ENCODE results near the gene CSNK1E.
A peak's percentile ranks its signal among the peaks of the same experiment; 100 is the strongest.
"Not testable (repeated sequence)": the region's sequence is repeated elsewhere in the genome, so short reads cannot be mapped to it uniquely, and the experiment has no call there.

Gene CSNK1E

DNA sequence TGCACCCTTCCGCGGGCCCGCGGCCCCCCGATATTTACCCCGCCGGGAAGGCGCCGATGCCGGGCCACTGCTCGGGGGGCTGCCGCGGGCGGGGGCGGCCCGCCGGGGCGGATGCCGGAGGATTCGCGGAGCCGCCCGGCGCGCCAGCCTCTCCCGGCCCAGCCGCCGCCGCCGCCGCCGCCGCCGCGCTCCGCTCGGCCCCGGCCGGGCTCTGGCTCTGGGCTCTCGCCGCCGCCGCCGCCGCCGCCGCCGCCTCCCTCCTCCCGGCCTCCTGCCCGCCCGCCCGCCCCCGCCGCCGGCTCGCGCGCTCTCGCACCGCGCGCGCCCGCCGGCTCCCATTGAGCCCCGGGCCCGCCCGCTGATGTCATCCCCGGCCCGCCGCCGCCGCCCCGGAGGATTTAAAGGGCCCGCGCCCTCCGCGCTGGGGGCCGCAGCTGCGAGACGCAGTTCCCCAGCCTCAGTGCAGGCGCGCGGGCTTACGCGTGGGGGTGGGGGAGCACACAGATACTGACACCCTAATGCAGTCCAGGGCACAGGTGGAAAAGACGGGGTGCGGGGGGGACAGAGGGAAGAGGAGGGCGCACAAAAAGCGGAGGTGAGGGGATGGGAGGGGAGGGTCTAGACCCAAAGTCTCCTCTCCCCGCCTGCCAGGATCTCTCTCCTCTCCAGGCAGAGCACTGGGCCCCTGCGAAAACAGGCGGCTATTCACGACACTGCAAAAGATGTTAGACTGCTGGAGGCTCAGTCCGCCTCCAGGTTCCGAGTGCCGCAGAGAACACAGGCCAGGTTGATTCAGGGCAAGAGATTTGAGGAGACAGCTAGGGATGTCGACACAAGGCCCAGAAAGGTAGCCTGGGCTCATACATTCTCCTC lies at the start of gene CSNK1E:
TSS of gene CSNK1E (minus strand) at position 312 of the 873 bp plus-strand sequence. CDS start 3,276 bp downstream, outside the sequence.
- peak in 1 of 3 donors; percentile 20 for DNase-seq (ENCODE audit: low read depth in 3 of 3)

- DNase-seq (ENCODE audit: low read depth in 3 of 3): not testable (repeated sequence)
These were observed 48.6 kb upstream of the CSNK1E start for GRCh38 chr22:38365829-38366228.

- not testable (repeated sequence) for DNase-seq (ENCODE audit: low read depth in 3 of 3)
These were observed 47.9 kb upstream of the CSNK1E start for GRCh38 chr22:38365174-38365573.

DNA sequence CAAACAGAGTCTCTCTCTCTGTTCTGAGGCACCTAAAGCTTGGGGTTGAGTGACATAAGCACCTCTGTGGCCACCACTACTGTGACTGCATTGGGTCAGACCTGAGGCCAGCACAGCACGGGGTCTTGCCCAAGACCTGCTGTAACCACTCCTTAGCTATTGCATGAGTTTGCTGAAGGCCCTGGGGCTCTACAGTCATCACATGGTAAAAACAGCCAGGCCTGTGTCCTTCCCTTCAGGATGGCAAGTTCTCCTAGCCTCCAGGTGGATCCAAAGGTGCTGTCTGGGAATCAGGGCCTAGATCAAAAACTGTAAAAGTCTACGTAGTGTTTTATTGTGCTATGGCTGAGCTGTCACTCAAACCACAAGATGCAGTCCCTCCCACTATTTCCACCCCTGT lies 43.3 kb upstream of the CSNK1E start:
- not testable (repeated sequence) for DNase-seq (ENCODE audit: low read depth in 3 of 3)

GRCh38 chr22:38359817-38360216 lies 42.6 kb upstream of the CSNK1E start:
- not testable (repeated sequence) for DNase-seq (ENCODE audit: low read depth in 3 of 3)

GRCh38 chr22:38357971-38358370 lies 40.7 kb upstream of the CSNK1E start:
- DNase-seq (ENCODE audit: low read depth in 3 of 3): not testable (repeated sequence)

GRCh38 chr22:38355275-38355674 lies 38.0 kb upstream of the CSNK1E start:
- DNase-seq (ENCODE audit: low read depth in 3 of 3): no peak

- DNase-seq (ENCODE audit: low read depth in 3 of 3): no peak
These were observed 36.5 kb upstream of the CSNK1E start for GRCh38 chr22:38353701-38354100.

GRCh38 chr22:38353142-38353629 lies 36.0 kb upstream of the CSNK1E start:
- peak; percentile 33 to 65 (median 44) for DNase-seq (ENCODE audit: low read depth in 3 of 3)

GRCh38 chr22:38352436-38352835 lies 35.2 kb upstream of the CSNK1E start:
- DNase-seq (ENCODE audit: low read depth in 3 of 3): no peak

GRCh38 chr22:38350444-38351359 lies 33.5 kb upstream of the CSNK1E start:
- DNase-seq (ENCODE audit: low read depth in 3 of 3): no peak

GRCh38 chr22:38348751-38349496 lies 31.7 kb upstream of the CSNK1E start:
- DNase-seq (ENCODE audit: low read depth in 3 of 3): no peak

DNA sequence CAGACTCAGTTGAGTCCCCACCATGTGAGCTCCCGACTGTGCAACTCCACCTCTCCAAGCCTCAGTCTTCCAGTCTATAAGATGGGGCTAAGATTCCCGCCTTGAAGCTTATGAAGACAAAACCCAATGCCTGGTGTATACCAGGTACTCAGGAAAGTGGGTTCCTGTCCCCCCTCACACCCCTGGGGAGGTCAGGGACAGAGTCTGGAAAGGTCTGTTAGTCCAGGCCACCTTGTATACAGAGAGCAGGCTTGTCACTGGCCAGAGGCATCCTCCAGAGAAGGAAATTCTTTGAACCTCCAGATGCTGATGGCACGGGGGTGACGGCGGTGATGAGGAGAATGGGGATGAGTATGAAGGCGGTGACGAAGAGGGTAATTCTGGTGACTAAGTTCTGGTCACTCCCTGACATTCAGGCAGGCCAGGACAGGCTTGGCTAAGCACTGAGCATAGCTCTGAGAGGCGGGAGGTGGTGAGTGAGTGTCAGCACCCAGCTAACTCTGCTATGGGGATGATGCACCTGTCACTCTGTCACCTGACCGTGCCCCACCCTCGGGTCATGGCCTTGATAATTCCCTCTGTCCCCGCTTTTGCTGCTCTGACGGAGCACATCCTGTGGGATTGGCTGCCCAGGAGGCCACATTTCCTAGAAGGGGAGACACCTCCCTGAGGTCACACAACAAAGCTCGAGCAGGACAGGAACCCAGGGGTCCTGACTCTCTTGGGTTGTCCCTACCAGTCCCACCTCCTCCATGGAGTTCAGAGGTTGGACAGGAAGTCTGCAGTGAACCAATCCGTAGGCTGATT lies 30.9 kb upstream of the CSNK1E start:
- no peak for DNase-seq (ENCODE audit: low read depth in 3 of 3)

- no peak for DNase-seq (ENCODE audit: low read depth in 3 of 3)
These were observed 30.1 kb upstream of the CSNK1E start for GRCh38 chr22:38347181-38347943.

DNA sequence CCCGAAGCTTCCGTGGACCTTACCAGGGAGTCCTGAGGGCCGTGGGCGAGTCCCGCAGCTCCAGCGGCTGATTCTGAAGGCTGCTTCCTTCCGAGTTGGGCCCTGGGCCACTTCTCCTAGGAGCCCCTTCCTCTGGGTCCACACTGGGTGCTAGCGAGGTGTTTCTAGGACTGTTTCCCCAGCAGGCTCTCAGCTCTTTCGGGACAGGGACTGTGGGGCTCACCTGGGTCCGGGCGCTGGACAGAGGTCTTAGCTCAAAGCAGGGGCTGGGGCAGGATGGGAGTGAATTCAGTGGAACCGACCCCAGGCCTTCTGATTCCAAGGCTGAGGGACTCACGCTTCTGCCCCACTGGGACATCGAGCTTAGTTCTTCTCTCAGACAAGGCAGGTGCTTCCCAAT lies 29.3 kb upstream of the CSNK1E start:
- no peak for DNase-seq (ENCODE audit: low read depth in 3 of 3)

- DNase-seq (ENCODE audit: low read depth in 3 of 3): no peak
These were observed 28.5 kb upstream of the CSNK1E start for GRCh38 chr22:38345782-38346181.

- DNase-seq (ENCODE audit: low read depth in 3 of 3): not testable (repeated sequence)
These were observed 22.7 kb upstream of the CSNK1E start for GRCh38 chr22:38339893-38340292.

GRCh38 chr22:38338772-38339379 lies 21.6 kb upstream of the CSNK1E start:
- DNase-seq (ENCODE audit: low read depth in 3 of 3): no peak

- DNase-seq (ENCODE audit: low read depth in 3 of 3): no peak
These were observed 19.5 kb upstream of the CSNK1E start for GRCh38 chr22:38336699-38337098.

All from stimulated activated CD4-positive, alpha-beta T cell treated with anti-CD3 and anti-CD28 coated beads, TNF-alpha, amount 100 ng/mL, for 48 hours (primary cell).